Activated naive CD4-positive, alpha-beta T cell treated with Interleukin-2 at 50 U/mL for 16 hours (primary cell): ENCODE results near the gene ZNF503.

ENCODE experiments used
- DNase-seq: peaks from one replicate; pipeline ENCODE4 v3.0.0-alpha.2; 2020

ZNF503 gene

GRCh38 chr10:75430000-75430763 lies 28.6 kb upstream of the ZNF503 start:
- no peak for DNase-seq

- no peak for DNase-seq
Observed at GRCh38 chr10:75429159-75429827, 27.7 kb upstream of the ZNF503 start.

GRCh38 chr10:75428434-75429158 lies 27.0 kb upstream of the ZNF503 start:
- no peak for DNase-seq

GRCh38 chr10:75427951-75428350 lies 26.4 kb upstream of the ZNF503 start:
- no peak for DNase-seq

DNA sequence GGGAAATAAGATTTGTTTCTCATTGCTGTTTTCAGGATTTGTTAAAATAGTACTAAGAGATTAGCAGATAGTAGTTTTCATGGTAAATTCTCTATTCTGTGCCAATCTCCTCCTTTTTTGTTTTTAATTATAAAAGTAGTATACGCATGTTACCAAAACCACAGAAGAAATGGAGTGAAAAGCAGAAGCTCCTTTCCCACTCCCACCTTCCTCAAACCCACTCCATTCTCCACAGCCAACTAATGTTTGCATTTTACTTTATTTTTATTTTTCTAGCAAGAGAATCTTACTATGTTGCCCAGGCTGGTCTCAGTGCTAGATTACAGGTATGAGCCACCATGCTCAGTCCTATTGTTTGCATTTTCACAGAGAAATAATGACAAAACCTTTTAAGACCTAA lies 25.3 kb upstream of the ZNF503 start:
- no peak for DNase-seq

- DNase-seq: no peak
Observed at GRCh38 chr10:75425291-75426079, 23.9 kb upstream of the ZNF503 start.

DNA sequence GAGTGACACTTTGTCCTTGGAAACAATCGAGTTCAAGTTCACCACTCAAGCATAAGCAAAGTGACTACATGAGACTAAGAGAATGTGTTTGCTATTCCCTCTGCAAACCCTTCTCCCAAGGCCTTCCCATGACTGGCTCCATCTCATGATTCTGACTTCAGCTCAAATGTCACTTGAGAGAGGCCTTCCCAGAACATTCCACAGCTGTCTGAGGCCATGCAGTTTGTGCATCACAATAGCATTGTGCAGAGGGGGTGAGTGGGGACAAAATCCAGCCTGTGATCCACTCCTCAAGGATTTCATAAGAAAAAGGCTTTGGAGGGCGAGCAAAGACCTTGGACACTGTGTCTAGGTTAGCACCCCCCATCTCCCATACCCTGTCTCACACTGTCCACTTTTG lies 23.0 kb upstream of the ZNF503 start:
- no peak for DNase-seq

- no peak for DNase-seq
Observed at GRCh38 chr10:75422913-75423312, 21.3 kb upstream of the ZNF503 start.

DNA sequence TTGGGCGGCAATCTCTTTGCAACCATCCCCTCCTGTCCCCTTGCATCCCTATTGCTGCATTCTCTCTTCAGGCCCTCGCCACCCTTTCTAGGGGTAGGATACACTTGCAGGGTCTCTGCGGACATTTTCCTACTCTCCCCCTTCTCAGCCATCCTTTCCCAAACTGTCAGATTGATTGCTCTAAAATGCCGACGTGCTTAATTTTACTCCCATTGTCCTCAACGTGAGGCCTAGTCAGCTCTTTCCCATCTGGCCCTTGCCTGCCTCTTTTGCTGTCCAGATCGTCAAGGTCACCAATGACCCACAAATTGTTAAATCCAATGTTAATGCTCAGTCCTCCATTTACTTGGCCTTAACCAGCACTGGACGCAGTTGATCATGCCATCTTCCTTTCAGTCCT lies 17.1 kb upstream of the ZNF503 start:
- DNase-seq: no peak

DNA sequence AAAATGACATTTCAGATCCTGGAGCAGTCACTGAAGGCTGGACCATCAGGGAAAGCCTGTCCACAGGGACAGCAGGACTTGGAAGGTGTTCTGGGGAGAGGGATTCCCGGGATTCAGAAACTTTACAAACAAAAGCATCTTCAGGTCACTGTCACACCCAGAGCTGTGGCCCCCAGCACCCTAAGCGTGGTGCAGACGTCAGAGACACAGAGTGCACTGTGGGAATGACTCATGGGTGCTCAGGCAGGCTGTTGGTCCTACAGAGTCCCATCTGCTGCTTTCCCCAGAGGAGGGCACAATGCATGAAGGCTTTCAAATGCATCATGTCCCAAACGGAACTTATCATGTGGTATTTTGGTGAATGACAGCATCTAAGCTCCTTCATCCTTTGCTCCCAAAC lies 16.7 kb upstream of the ZNF503 start:
- DNase-seq: no peak

DNA sequence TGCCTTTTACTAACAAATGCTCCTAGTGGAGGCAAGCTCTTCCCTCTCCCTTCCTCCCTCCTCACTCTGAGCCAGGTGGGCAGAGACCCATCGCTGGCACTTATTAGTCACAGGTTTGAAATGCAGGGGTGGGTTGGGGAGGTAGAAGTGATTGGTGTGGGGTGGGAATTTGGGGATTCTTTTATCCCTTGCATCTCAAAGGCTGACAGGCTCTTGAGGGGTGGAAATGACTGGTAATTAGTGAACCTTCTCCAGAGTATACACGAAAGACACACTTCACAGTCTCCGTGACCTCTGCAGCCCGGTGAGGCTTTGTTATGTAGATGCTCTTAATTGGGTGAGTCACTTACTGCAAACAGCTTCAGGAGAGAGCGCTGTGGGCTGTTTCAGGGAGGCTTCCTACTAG lies 16.0 kb upstream of the ZNF503 start:
- DNase-seq: no peak

GRCh38 chr10:75414527-75414926 lies 13.0 kb upstream of the ZNF503 start:
- no peak for DNase-seq

DNA sequence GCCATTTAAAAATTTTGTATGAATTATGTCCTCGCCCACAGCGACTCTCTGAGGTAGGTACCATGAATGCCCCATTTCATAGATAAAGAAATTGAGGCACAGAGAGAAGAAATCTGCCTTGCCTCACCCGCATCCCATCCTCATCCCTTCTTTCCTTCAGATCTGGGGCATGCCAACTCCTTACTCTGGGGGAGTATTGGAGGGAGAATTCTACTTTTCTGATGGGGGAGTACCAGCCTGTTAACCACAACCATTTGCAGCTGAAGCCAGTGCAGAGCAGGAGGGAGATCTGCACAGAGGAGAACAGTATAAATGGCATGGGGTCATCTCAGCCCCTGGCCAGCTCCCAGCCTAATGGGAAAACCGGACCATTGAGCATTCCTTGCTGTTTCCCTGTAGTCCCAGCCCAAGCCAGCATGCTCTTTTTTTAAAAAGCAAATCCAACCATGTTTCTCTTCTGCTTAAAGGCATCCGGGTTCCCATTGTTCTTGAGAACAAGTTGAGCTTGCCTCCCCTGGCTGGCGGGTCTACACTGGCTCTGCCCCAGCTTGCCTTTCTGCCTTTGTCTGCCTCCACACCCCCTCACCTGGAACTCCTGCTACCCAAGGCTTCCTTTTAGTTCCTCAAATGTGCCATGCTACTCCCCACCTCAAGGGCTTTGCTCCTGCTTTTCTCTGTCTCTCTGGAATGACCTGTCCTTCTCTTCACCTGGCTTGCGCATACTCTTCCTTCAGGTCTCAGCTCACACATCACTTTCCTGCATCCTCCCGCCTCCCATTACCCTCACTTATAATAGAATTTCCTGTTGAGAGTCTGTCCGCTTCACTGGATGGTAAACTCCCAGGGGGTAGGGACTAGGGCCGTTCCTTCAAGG lies 8.8 kb upstream of the ZNF503 start:
- no peak for DNase-seq

GRCh38 chr10:75408911-75409885 lies 7.6 kb upstream of the ZNF503 start:
- no peak for DNase-seq

- DNase-seq: no peak
Observed at GRCh38 chr10:75408509-75408875, 6.9 kb upstream of the ZNF503 start.

DNA sequence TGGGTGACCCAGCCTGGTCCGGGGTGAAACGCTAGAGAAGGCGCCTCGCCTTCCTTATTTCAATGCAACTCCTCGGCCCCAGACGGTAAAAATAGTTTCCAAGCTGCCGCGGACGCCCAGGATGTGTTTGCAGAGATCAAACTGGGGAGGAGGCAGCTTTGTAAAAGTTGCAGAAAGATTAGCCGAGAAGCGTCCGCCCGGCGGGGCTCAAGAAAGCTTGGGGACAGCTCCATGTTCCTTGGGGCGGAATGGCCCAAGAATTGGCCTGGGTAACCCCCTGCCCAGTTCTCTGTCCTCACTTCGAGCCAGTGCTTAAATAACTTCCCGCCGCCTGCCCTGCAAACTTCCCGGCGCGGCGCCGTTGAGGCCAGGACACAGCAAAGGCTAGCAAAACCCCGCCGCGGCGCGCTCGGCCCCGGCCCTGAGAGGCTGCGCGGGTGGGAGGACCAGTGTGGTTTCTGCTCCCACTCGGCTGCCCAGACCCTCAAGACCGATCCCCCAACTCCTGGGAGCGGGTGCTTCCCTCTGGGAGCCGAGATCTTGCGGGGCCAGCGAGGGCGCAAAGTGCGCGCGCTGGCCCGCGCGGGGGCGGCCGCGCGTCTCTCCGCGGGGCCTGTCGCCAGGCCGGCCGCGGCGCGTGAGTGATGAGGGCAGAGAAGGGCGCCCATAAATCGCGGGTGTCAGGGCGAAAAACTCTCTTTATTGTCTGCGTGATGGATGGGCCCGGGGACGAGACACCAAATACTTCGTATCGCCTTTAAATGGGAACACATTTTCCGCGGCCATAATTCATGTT lies 6.3 kb upstream of the ZNF503 start:
- DNase-seq: no peak

DNA sequence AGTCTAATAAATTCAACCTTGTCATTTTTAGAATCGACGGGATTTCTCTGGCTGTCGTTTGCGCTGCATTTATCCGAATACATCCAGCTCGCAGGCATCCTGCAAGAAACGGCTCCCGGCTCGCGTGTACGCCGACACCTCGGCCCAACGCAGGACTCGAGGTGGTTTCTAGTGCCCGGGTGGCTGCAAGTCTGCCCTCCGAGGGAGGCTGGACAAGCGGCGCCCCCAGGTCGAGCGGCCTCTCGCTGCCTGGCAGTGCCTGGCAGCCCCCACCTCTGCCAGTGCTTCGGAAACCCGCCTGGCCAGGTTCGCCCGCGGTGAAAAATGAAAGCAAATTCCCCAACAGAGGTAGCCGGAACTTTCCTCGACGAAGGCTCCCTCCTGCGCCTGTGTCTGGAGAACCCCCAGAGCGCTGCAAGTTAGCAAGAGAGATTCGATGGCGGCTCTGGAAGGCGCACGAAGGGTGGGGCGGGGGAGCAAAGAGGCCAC lies 5.7 kb upstream of the ZNF503 start:
- DNase-seq: no peak

DNA sequence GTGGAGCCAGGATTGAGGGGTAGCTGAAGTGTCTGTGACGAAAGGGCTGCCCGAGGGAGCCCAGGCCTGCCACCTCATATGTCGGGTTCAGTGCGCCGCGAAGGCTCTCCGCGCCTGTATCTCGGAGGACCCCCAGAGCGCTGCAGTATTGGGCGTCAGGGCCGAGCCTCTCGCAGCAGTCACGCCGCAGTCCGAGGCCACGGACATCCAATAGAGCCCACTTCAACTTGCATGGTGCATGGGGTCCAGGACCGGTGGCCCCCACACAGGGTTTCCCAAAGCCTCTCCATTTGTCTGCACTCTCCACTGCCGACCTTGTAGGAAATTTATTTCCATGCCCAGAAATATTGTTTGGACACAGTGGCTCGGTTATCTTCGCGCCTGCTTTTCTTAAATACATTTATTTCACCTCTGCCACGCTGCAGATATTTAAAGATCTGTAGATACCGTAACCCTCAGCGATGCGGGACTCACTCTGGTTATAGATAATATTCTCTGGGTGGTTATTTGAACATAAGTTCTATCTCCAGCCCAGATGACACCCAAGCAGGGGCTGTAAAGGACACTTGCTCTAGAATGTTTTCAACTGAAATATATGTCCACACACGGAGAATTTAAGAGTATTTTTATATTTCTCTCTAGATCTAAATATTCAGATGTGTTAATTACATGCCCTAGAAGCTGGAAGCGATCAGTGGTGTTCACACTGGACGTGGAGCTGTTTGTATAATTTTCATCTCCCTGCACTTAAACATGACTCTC lies 5.1 kb upstream of the ZNF503 start:
- DNase-seq: no peak
